OCI-LY3 (cell line): ENCODE measurements around the gene MRTFA.

Source experiments
- H2AFZ ChIP-seq: fragments of 200-600, 300-600 bp; shearing (Covaris generic); 2 replicates; pipeline ENCODE4 v1.6.0; 2014; ENCODE audit warnings: antibody characterized with exemption, low read depth, low read length
- H3K27ac ChIP-seq: fragments of 200-600, 300-600 bp; sonication (generic); 2 replicates; pipeline ENCODE4 v1.5.1; 2014; ENCODE audit warnings: mild to moderate bottlenecking, low read length, moderate library complexity, mixed read lengths
- H3K27me3 ChIP-seq: fragments of 200-600, 300-600 bp; sonication (generic); 2 replicates; pipeline ENCODE4 v1.6.1; 2014; ENCODE audit warnings: low read depth, low read length, mixed read lengths
- H3K36me3 ChIP-seq: fragments of 200-600, 300-600 bp; sonication (generic); replicated peaks from 2 replicates; pipeline ENCODE3; 2014; ENCODE audit warnings: low read depth, low read length, mixed read lengths
- H3K4me1 ChIP-seq: fragments of 300-600, 200-600 bp; sonication (generic); 2 replicates; pipeline ENCODE4 v1.6.1; 2014; ENCODE audit warnings: low read length, mixed read lengths
- H3K4me2 ChIP-seq: fragments of 200-600, 300-600 bp; sonication (generic); 2 replicates; pipeline ENCODE4 v1.6.1; 2014; ENCODE audit warnings: low read length, mixed read lengths
- H3K4me3 ChIP-seq: fragments of 300-600, 200-600 bp; sonication (generic); 2 replicates; pipeline ENCODE4 v1.5.1; 2014; ENCODE audit warnings: antibody characterized with exemption, mild to moderate bottlenecking, low read length, moderate library complexity
- H3K79me2 ChIP-seq: fragments of 300-600, 200-600 bp; shearing (Covaris generic); 2 replicates; pipeline ENCODE4 v1.6.1; 2014; ENCODE audit warnings: mild to moderate bottlenecking, low read length, mixed read lengths
- H3K9ac ChIP-seq: fragments of 300-600, 200-600 bp; shearing (Covaris generic); 2 replicates; pipeline ENCODE4 v1.6.0; 2014; ENCODE audit warnings: mild to moderate bottlenecking, low read length, moderate library complexity
- H3K9me3 ChIP-seq: fragments of 200-600, 300-600 bp; shearing (Covaris generic); 2 replicates; pipeline ENCODE4 v1.6.1; 2014; ENCODE audit warnings: low read length, mixed read lengths; ENCODE audit not compliant: insufficient read depth
- H4K20me1 ChIP-seq: fragments of 200-600, 300-600 bp; sonication (generic); 2 replicates; pipeline ENCODE4 v1.6.1; 2016; ENCODE audit warnings: low read length, mixed read lengths; ENCODE audit not compliant: insufficient read depth
- CTCF ChIP-seq: fragments of 200-600, 300-600 bp; sonication (generic); IDR thresholded peaks from 2 replicates; pipeline ENCODE4 v1.5.1; 2014; ENCODE audit warnings: antibody characterized with exemption, low read length, low read depth
- EZH2phosphoT487 ChIP-seq: fragments of 200-600 bp; shearing (Covaris generic); IDR thresholded peaks from 2 replicates; pipeline ENCODE4 v1.6.1; 2018; ENCODE audit warnings: antibody characterized with exemption, mixed run types, low read depth

MRTFA gene

GRCh38 chr22:40567626-40568328 is 68.7 kb downstream of the MRTFA start:
- Histone ChIP-seq H3K9me3 (no peaks in the 10 kb centered on the region), H3K4me1 (peaks cover 3% of the 10 kb centered on the region; the same call in 1 of the 2 replicates), H3K79me2 (peaks cover 21% of the 10 kb centered on the region), H3K27me3 (no peaks in the 10 kb centered on the region), H3K4me2 (no peak overlapping the region), H3K4me3 (no peak overlapping the region), H3K36me3 (peaks cover 8% of the 10 kb centered on the region), H4K20me1 (no peaks in the 10 kb centered on the region), H3K9ac (no peak overlapping the region), H2AFZ (no peak overlapping the region), H3K27ac (no peak overlapping the region)
- TF ChIP-seq EZH2phosphoT487 (no peak), CTCF (no peak)

GRCh38 chr22:40567106-40567505 is 69.4 kb downstream of the MRTFA start:
- H3K36me3 ChIP-seq, result peaks cover 3% of the 10 kb centered on the region
- H2AFZ ChIP-seq, result no peak overlapping the region
- H3K79me2 ChIP-seq, result peaks cover 22% of the 10 kb centered on the region
- H3K4me2 ChIP-seq, result no peak overlapping the region
- TF ChIP-seq EZH2phosphoT487 (no peak), CTCF (no peak)
- no peaks in the 10 kb centered on the region for H3K27me3 ChIP-seq
- no peak overlapping the region for H3K27ac ChIP-seq
- H3K4me1 ChIP-seq, result peaks cover 3% of the 10 kb centered on the region; the same call in 1 of the 2 replicates
- H3K9me3 ChIP-seq, result no peaks in the 10 kb centered on the region
- no peak overlapping the region for H3K4me3 ChIP-seq
- H4K20me1 ChIP-seq, result no peaks in the 10 kb centered on the region
- H3K9ac ChIP-seq, result no peak overlapping the region

- Histone ChIP-seq H4K20me1 (no peaks in the 10 kb centered on the region), H3K4me1 (peaks cover 3% of the 10 kb centered on the region; the same call in 1 of the 2 replicates), H3K27ac (no peak overlapping the region), H3K79me2 (peaks cover 33% of the 10 kb centered on the region), H2AFZ (no peak overlapping the region), H3K36me3 (no peaks in the 10 kb centered on the region), H3K27me3 (no peaks in the 10 kb centered on the region), H3K9ac (no peak overlapping the region), H3K4me3 (no peak overlapping the region), H3K9me3 (no peaks in the 10 kb centered on the region), H3K4me2 (no peak overlapping the region)
- TF ChIP-seq EZH2phosphoT487, result no peak
- no peak for TF ChIP-seq CTCF
Observed at GRCh38 chr22:40560994-40561515, 75.5 kb downstream of the MRTFA start.

- no peak overlapping the region for H3K4me2 ChIP-seq
- no peak overlapping the region for H3K9ac ChIP-seq
- H3K27ac ChIP-seq, result no peak overlapping the region
- no peaks in the 10 kb centered on the region for H3K27me3 ChIP-seq
- no peak overlapping the region for H3K4me3 ChIP-seq
- no peaks in the 10 kb centered on the region for H4K20me1 ChIP-seq
- no peaks in the 10 kb centered on the region for H3K9me3 ChIP-seq
- peaks cover 33% of the 10 kb centered on the region for H3K79me2 ChIP-seq
- TF ChIP-seq EZH2phosphoT487 (no peak), CTCF (no peak)
- H3K36me3 ChIP-seq, result no peaks in the 10 kb centered on the region
- H2AFZ ChIP-seq, result no peak overlapping the region
- H3K4me1 ChIP-seq, result no peaks in the 10 kb centered on the region
Observed at GRCh38 chr22:40560551-40560950, 76.0 kb downstream of the MRTFA start.
